ENCODE data around the gene SQOR. TPM values are rescaled to one million over a fixed set of nuclear protein-coding genes. Genes with fewer than 3 reads are reported as not detected.

SQOR gene
- total and polyA plus RNA-seq, 3 experiments from 2014 or later = 95.8 to 105 (median 98.3) TPM

DNA sequence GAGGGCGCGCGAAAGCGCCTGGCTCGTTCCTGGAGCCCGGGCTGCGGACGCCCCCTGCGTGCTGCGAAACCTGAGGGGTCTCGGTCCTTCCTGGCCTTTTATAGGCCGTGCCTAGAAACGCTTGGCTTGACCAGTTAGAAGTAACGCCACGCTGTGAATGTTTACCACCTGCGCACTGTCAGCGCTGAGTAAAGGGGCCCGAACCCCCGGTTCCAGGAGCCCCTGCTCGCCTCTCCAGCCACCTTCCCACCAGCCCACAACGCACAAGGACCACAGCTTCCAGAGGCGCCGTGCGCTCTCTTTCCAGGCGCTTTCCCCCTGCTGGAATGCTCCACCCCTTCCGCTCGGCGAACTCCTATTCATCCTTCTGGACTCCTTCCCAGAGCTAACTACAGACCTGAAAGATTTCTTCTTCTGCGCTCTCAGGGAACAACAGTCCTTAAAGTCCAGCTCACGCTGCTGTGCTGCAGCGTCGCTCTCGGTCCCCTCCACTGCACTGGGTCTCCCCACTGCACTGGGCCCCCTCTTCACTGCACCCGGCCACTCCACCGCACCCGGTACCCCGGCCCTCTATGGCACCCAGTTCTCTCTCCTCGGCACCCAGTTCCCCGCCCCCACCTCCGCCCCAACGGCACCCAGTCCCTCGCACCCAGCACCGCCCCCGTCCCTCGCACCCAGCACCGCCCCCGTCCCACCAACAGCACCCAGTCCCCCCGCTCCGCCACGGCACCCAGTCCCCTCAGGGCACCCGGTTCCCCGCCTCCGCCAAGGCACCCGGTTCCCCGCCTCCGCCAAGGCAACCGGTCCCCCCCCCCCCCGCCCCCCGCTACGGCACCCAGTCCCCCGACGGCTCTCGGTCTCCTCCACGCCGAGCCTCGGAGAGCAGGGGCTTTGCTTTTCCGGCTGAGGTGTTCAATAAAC, 69.8 kb downstream of the SQOR start:
- CTCF ChIA-PET = interaction anchor here (0.7 to 1.9 kb wide), 8 partner anchors 7 to 67 kb away, joined by 3 to 9 read pairs (median 4); no protein-coding TSS in a partner anchor
- Mint-ChIP-seq H3K4me1 (peaks cover 14 to 16% (median 16%) of the 10 kb centered on the region in 3 donors), H3K36me3 (peaks cover 0 to 5% (median 0%) of the 10 kb centered on the region in 3 donors), H3K27me3 (peaks cover 8 to 13% of the 10 kb centered on the region in 2 donors), H3K9me3 (no peaks in the 10 kb centered on the region), H3K27ac (peak overlapping the region in 4 of 8 donors; percentile 48 to 86 (median 80)), H3K4me3 (peak overlapping the region; percentile 86 to 96 (median 92))
- Histone ChIP-seq H3K4me1 (ENCODE audit: insufficient read depth, low read length) (peaks cover 7% of the 10 kb centered on the region), H3K27ac (ENCODE audit: low read depth, low read length) (no peak overlapping the region), H3K27me3 (ENCODE audit: insufficient read depth, low read length, poor library complexity, severe bottlenecking) (no peaks in the 10 kb centered on the region), H3K36me3 (ENCODE audit: insufficient read depth, low read length) (no peaks in the 10 kb centered on the region), H3K9me3 (ENCODE audit: low read length) (no peaks in the 10 kb centered on the region), H3K4me3 (ENCODE audit: low read length) (peak overlapping the region; percentile 82)
- POLR2A ChIA-PET = no interaction called here
- DNase-seq = peak in 2 of 5 donors; percentile 4 to 17

DNA sequence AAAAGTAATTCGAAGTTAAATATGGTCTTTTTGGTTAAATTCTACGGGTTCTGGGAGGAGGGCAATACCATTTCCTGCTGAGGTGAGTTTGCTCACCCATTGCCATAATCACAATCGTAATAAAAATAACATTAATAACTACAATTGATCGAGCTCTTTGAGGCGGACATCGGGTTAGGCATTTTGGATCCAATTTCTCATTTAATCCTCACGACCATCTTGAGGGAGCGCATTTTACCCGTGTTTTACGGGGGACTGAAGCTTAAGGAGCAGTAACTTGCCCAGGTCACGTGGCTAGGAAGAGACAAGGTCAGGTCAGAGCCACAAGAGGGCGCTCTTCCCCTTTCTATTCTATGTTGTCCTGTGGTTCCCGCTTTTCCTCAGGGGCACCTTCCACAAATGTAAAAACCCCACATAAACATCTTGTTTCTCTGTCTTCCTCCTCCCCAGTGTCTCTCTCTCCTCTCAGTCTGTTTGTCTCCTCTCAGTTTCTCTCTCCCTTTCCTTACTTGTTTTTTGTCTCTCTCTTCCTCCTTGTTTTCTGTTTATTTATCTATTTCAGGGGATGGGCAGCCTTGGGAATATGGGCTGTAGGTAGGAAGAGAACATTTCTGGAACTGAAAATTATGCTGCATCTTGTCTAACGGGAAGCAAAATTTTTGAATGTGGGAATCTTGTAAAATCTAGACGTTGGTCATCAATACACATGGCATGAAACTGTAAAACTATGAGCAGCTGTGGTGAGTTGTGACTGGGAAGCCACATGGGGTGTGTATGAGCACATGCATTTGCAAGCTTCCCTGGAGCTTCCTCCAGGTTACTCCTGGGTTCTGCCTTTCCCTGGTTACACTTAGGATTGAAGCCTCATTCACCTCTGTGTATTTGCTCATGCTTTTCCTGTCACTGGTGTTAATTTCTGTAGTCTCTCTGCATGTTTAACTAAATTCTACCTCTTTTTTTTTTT, 71.0 kb downstream of the SQOR start:
- no peak overlapping the region for H3K27ac ChIP-seq (ENCODE audit: low read depth, low read length)
- POLR2A ChIA-PET = interaction anchor here (0.6 kb wide), 1 partner anchor 71 kb away, joined by 4 read pairs; the partner anchor contains the start of gene SQOR

DNA sequence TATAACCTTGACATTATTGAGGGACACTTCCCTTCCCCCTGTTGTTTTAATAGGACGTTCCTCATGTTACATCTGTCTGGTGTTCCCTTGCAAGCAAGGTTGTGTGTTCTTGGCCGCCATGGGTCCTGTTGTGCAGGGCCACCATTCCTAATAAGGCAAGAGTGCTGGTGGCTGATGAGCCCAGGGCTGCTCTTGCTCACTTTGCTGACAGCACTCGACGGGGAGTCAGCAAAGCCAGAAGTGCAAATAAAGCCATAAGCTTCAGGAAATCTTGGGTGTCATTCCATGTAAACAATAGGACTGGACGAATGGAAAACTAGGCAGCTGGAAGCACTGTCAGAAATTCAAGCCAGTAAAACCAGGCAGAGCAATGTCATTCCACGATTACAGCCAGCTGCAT, 75.8 kb downstream of the SQOR start:
- H3K36me3 Mint-ChIP-seq = no peaks in the 10 kb centered on the region
- H3K9me3 Mint-ChIP-seq = no peaks in the 10 kb centered on the region
- H3K36me3 ChIP-seq (ENCODE audit: insufficient read depth, low read length) = no peaks in the 10 kb centered on the region

More for the DNA sequence above, 71.0 kb downstream of the SQOR start:
- no peaks in the 10 kb centered on the region for H3K9me3 Mint-ChIP-seq
- peak overlapping the region in 6 of 8 donors; percentile 48 to 95 (median 80) for H3K27ac Mint-ChIP-seq
- DNase-seq = peak; percentile 55 to 71 (median 61)
- peaks cover 0 to 5% (median 0%) of the 10 kb centered on the region in 3 donors for H3K36me3 Mint-ChIP-seq
- peak overlapping the region; percentile 86 to 96 (median 92) for H3K4me3 Mint-ChIP-seq
- Histone ChIP-seq H3K4me1 (ENCODE audit: insufficient read depth, low read length) (peaks cover 7% of the 10 kb centered on the region), H3K4me3 (ENCODE audit: low read length) (peak overlapping the region; percentile 82), H3K9me3 (ENCODE audit: low read length) (no peaks in the 10 kb centered on the region), H3K27me3 (ENCODE audit: insufficient read depth, low read length, poor library complexity, severe bottlenecking) (no peaks in the 10 kb centered on the region), H3K36me3 (ENCODE audit: insufficient read depth, low read length) (no peaks in the 10 kb centered on the region)
- peaks cover 8 to 13% of the 10 kb centered on the region in 2 donors for H3K27me3 Mint-ChIP-seq
- peaks cover 14 to 16% (median 16%) of the 10 kb centered on the region in 3 donors for H3K4me1 Mint-ChIP-seq
- CTCF ChIA-PET = interaction anchor here (0.6 to 1.9 kb wide), 12 partner anchors 8 to 275 kb away, joined by 3 to 9 read pairs (median 4); no protein-coding TSS in a partner anchor

DNA sequence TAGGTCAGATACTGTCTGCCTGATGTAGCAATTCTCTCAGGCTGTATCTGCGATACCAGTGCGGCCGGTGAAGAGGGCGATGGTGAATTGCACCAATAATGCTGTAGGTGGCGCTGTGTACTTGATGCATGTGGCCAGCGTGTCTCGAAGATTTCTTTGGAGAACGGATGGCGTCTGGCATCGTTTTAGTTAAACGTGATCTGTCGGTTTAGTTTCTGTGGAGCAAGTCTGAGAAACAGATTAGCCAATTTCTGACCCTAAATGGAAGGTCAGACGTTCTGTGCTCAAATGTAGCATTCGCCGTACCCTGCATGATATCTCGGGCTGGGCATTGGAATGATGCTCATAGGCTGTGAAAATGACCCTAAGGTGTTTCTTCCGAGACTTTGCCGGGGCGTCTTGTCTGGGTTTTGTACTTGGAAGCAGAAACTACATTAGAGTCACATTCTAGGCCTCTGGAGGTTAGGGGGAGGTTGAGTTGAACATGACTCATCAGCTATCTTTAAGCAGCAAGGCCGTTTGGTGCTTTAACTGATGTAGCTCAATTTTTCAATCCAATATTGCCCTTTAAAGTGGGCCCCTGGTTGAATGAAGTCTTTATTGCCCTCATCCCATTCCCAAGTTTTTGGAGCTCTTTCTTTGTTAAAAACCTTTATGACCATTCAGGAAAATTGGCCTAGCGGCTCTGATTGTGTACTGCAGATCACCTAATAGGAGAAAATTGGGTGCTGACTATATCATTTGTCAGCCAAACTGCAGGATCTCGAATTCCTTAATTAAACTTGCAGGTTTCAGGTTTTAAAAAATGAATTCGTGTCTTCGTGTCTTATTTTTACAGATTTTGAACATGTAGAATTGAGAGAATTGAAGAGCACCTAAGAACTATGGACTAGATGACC, 80.0 kb downstream of the SQOR start:
- H3K9me3 Mint-ChIP-seq = no peaks in the 10 kb centered on the region
- POLR2A ChIA-PET = no interaction called here
- H3K4me3 Mint-ChIP-seq = no peak overlapping the region
- H3K36me3 ChIP-seq (ENCODE audit: insufficient read depth, low read length) = no peaks in the 10 kb centered on the region
- peaks cover 0 to 5% (median 1%) of the 10 kb centered on the region in 3 donors for H3K4me1 Mint-ChIP-seq
- CTCF ChIA-PET = interaction anchor here (2.1 kb wide), 1 partner anchor 10 kb away, joined by 8 read pairs; no protein-coding TSS in a partner anchor
- H3K4me1 ChIP-seq (ENCODE audit: insufficient read depth, low read length) = no peaks in the 10 kb centered on the region
- DNase-seq = peak in 3 of 5 donors; percentile 7 to 13 (median 11)
- peaks cover 14 to 37% of the 10 kb centered on the region in 2 donors for H3K27me3 Mint-ChIP-seq
- no peaks in the 10 kb centered on the region for H3K9me3 ChIP-seq (ENCODE audit: low read length)
- H3K36me3 Mint-ChIP-seq = no peaks in the 10 kb centered on the region
- H3K27ac Mint-ChIP-seq = no peak overlapping the region
- no peak overlapping the region for H3K4me3 ChIP-seq (ENCODE audit: low read length)
- no peaks in the 10 kb centered on the region for H3K27me3 ChIP-seq (ENCODE audit: insufficient read depth, low read length, poor library complexity, severe bottlenecking)
- no peak overlapping the region for H3K27ac ChIP-seq (ENCODE audit: low read depth, low read length)

More for the DNA sequence above, 75.8 kb downstream of the SQOR start:
- no peak overlapping the region for H3K4me3 ChIP-seq (ENCODE audit: low read length)
- H3K27ac ChIP-seq (ENCODE audit: low read depth, low read length) = no peak overlapping the region
- no peaks in the 10 kb centered on the region for H3K4me1 ChIP-seq (ENCODE audit: insufficient read depth, low read length)
- ChIA-PET POLR2A (no interaction called here), CTCF (no interaction called here)
- Mint-ChIP-seq H3K27ac (no peak overlapping the region), H3K4me3 (no peak overlapping the region), H3K27me3 (peaks cover 7 to 24% of the 10 kb centered on the region in 2 donors), H3K4me1 (peaks cover 4 to 9% (median 5%) of the 10 kb centered on the region in 3 donors)
- DNase-seq = no peak
- no peaks in the 10 kb centered on the region for H3K27me3 ChIP-seq (ENCODE audit: insufficient read depth, low read length, poor library complexity, severe bottlenecking)
- H3K9me3 ChIP-seq (ENCODE audit: low read length) = no peaks in the 10 kb centered on the region

DNA sequence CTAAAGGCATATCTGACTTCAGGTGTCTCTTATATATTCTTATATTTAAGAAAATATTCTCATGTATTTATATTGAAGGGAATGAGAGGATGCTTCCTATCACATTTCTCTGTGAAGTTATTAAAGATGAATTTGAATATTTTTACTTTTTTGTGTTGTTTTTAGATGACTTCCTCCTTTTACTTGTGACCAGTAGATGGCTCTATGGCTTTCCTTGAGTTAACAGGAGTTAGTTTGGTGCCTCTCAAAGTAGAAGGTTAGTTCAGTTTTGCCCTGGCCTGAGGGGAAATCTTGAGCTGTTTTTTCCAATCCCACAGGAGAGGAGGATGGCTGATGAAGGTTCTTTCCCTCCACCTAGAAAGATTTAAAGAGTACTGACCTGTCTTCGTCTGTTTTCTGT, 80.7 kb downstream of the SQOR start:
- Mint-ChIP-seq H3K4me1 (peaks cover 0 to 5% (median 1%) of the 10 kb centered on the region in 3 donors), H3K4me3 (no peak overlapping the region), H3K9me3 (no peaks in the 10 kb centered on the region), H3K27me3 (peaks cover 15 to 40% of the 10 kb centered on the region in 2 donors), H3K36me3 (no peaks in the 10 kb centered on the region), H3K27ac (no peak overlapping the region)
- H3K27ac ChIP-seq (ENCODE audit: low read depth, low read length) = no peak overlapping the region
- ChIA-PET CTCF (interaction anchor here (0.8 to 2.1 kb wide), 3 partner anchors 8 to 13 kb away, joined by 3 to 8 read pairs (median 4); no protein-coding TSS in a partner anchor), POLR2A (no interaction called here)
- H3K4me1 ChIP-seq (ENCODE audit: insufficient read depth, low read length) = no peaks in the 10 kb centered on the region
- H3K4me3 ChIP-seq (ENCODE audit: low read length) = no peak overlapping the region
- no peak for DNase-seq
- H3K27me3 ChIP-seq (ENCODE audit: insufficient read depth, low read length, poor library complexity, severe bottlenecking) = peaks cover under 1% of the 10 kb centered on the region
- H3K36me3 ChIP-seq (ENCODE audit: insufficient read depth, low read length) = no peaks in the 10 kb centered on the region
- no peaks in the 10 kb centered on the region for H3K9me3 ChIP-seq (ENCODE audit: low read length)

DNA sequence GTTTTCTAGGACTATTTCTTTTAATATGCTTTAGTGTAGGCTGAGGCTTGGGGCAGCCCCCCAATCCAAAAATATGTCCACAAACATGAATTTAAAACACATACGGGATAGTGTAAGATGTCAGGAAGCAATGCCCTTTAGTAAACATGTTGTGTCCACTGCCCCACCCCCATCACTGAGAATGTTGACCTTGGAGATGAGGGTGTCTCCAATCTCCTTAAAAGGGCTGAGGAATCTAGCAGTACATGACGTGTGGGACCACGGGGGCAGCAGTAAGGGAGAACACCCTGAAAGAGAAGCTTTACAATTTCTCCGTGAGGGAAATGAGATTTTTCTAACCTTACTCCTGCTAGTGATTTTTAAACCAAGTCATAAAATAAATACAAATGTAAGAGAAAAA, 84.7 kb downstream of the SQOR start:
- no peaks in the 10 kb centered on the region for H3K9me3 ChIP-seq (ENCODE audit: low read length)
- DNase-seq = no peak
- peaks cover 16 to 39% of the 10 kb centered on the region in 2 donors for H3K27me3 Mint-ChIP-seq
- ChIA-PET CTCF (no interaction called here), POLR2A (no interaction called here)
- no peak overlapping the region for H3K27ac Mint-ChIP-seq
- peaks cover 7% of the 10 kb centered on the region for H3K27me3 ChIP-seq (ENCODE audit: insufficient read depth, low read length, poor library complexity, severe bottlenecking)
- no peak overlapping the region for H3K4me3 Mint-ChIP-seq
- H3K9me3 Mint-ChIP-seq = peaks cover 0 to 3% (median 0%) of the 10 kb centered on the region in 5 donors
- no peaks in the 10 kb centered on the region for H3K36me3 Mint-ChIP-seq
- no peaks in the 10 kb centered on the region for H3K4me1 ChIP-seq (ENCODE audit: insufficient read depth, low read length)
- H3K27ac ChIP-seq (ENCODE audit: low read depth, low read length) = no peak overlapping the region
- no peaks in the 10 kb centered on the region for H3K36me3 ChIP-seq (ENCODE audit: insufficient read depth, low read length)
- no peak overlapping the region for H3K4me3 ChIP-seq (ENCODE audit: low read length)
- peaks cover 0 to 3% (median 1%) of the 10 kb centered on the region in 3 donors for H3K4me1 Mint-ChIP-seq

DNA sequence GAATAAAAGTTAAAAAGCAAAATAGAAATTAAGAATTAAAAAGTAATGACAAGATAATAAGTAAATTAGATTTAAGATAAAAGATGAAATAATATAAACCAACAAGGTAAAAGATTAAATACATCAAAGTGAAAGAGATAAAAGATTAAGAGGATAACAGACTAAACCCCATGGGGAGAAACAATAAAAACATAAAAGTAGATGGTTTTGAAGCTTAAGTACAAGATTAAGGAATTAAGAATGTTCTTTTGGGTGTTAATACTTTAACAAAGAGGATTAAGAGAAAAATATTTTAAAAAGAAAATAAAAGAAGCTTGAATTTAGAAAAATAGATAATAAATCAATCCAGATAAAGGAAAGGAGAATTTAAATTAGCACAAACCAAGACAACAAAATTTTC, 85.4 kb downstream of the SQOR start:
- CTCF ChIA-PET = interaction anchor here (1.5 kb wide), 1 partner anchor 15 kb away, joined by 4 read pairs; no protein-coding TSS in a partner anchor
- H3K27me3 Mint-ChIP-seq = peaks cover 16 to 36% of the 10 kb centered on the region in 2 donors
- H3K9me3 Mint-ChIP-seq = peaks cover 0 to 3% (median 0%) of the 10 kb centered on the region in 5 donors
- H3K36me3 Mint-ChIP-seq = no peaks in the 10 kb centered on the region
- no peaks in the 10 kb centered on the region for H3K4me1 Mint-ChIP-seq
- no peak overlapping the region for H3K27ac Mint-ChIP-seq
- POLR2A ChIA-PET = no interaction called here
- Histone ChIP-seq H3K4me1 (ENCODE audit: insufficient read depth, low read length) (no peaks in the 10 kb centered on the region), H3K36me3 (ENCODE audit: insufficient read depth, low read length) (no peaks in the 10 kb centered on the region), H3K9me3 (ENCODE audit: low read length) (no peaks in the 10 kb centered on the region), H3K27me3 (ENCODE audit: insufficient read depth, low read length, poor library complexity, severe bottlenecking) (peaks cover 7% of the 10 kb centered on the region), H3K27ac (ENCODE audit: low read depth, low read length) (no peak overlapping the region), H3K4me3 (ENCODE audit: low read length) (no peak overlapping the region)
- no peak overlapping the region for H3K4me3 Mint-ChIP-seq
- DNase-seq = no peak

Data from CD8-positive, alpha-beta memory T cell (primary cell).